CD8-positive, alpha-beta memory T cell (primary cell): ENCODE results near the gene SPATC1L. TPM values are rescaled to one million over a fixed set of nuclear protein-coding genes. Genes with fewer than 3 reads are reported as not detected.
"Not testable (repeated sequence)": the region's sequence is repeated elsewhere in the genome, so short reads cannot be mapped to it uniquely, and the experiment has no call there.

Experiments
- CTCF ChIA-PET: fragments of 350-600 bp; sonication (Branson Sonifier 250); formaldehyde crosslinking; loops from one replicate; lab custom pipeline; 2021; ENCODE audit warnings: antibody characterized with exemption; lab: Charles Lee
- POLR2A ChIA-PET: fragments of 350-600 bp; sonication (Branson Sonifier 250); formaldehyde crosslinking; loops from one replicate; lab custom pipeline; 2021; ENCODE audit warnings: antibody characterized with exemption; lab: Charles Lee
- DNase-seq, 5 donors: peaks; one replicate each; pipeline versions ENCODE4 v3.0.0 to v3.0.0-alpha.2; 2020 to 2022; ENCODE audit warnings: mixed read lengths in 1 of 5
- H3K27ac ChIP-seq: one replicate; pipeline ENCODE4 v1.7.0; 2013; ENCODE audit warnings: low read depth, mild to moderate bottlenecking, low read length, moderate library complexity
- H3K27me3 ChIP-seq: 2 replicates; pipeline ENCODE4 v1.7.0; 2013; ENCODE audit warnings: low read length, mild to moderate bottlenecking; ENCODE audit not compliant: insufficient read depth, poor library complexity, severe bottlenecking
- H3K36me3 ChIP-seq: 2 replicates; pipeline ENCODE4 v1.7.0; 2013; ENCODE audit warnings: mild to moderate bottlenecking, low read length, moderate library complexity; ENCODE audit not compliant: insufficient read depth
- H3K4me1 ChIP-seq: 2 replicates; pipeline ENCODE4 v1.7.0; 2013; ENCODE audit warnings: mild to moderate bottlenecking, low read length, moderate library complexity; ENCODE audit not compliant: insufficient read depth
- H3K4me3 ChIP-seq: 2 replicates; pipeline ENCODE4 v1.7.0; 2013; ENCODE audit warnings: mild to moderate bottlenecking, low read length
- H3K9me3 ChIP-seq: 2 replicates; pipeline ENCODE4 v1.7.0; 2013; ENCODE audit warnings: mild to moderate bottlenecking, low read length
- H3K27ac Mint-ChIP-seq, 8 donors: one replicate each; pipeline ENCODE4 v1.8.0; 2020 to 2021; ENCODE audit warnings: mixed read lengths in 8 of 8, mild to moderate bottlenecking in 6 of 8, inconsistent platforms in 3 of 8, moderate library complexity in 3 of 8
- H3K27me3 Mint-ChIP-seq, 2 donors: one replicate each; pipeline ENCODE4 v1.8.0; 2020 to 2021; ENCODE audit warnings: mixed read lengths in 2 of 2, mild to moderate bottlenecking in 1 of 2, moderate library complexity in 1 of 2
- H3K36me3 Mint-ChIP-seq, 3 donors: one replicate each; pipeline ENCODE4 v1.8.0; 2020 to 2021; ENCODE audit warnings: mixed read lengths in 3 of 3, inconsistent platforms in 1 of 3, mild to moderate bottlenecking in 1 of 3
- H3K4me1 Mint-ChIP-seq, 3 donors: one replicate each; pipeline ENCODE4 v1.8.0; 2020 to 2021; ENCODE audit warnings: mixed read lengths in 3 of 3, inconsistent platforms in 1 of 3, mild to moderate bottlenecking in 1 of 3
- H3K4me3 Mint-ChIP-seq, 7 donors: one replicate each; pipeline ENCODE4 v1.8.0; 2020 to 2021; ENCODE audit warnings: mixed read lengths in 7 of 7, mild to moderate bottlenecking in 6 of 7, moderate library complexity in 4 of 7, inconsistent platforms in 2 of 7
- H3K9me3 Mint-ChIP-seq, 5 donors: one replicate each; pipeline ENCODE4 v1.8.0; 2020 to 2022; ENCODE audit warnings: mixed read lengths in 5 of 5, mild to moderate bottlenecking in 3 of 5, moderate library complexity in 2 of 5, inconsistent platforms in 1 of 5
- polyA plus RNA-seq: library from polyadenylated mRNA; unstranded; fragments of 300-500 nt; fragmentation: Illumina TruSeq; gene quantifications from one replicate; pipeline ENCODE4 v1.2.3, GENCODE V29; 2021
- total RNA-seq, 2 experiments: library from RNA; stranded (reverse); gene quantifications; one replicate each; pipeline ENCODE4 v1.2.3, GENCODE V29; 2021

Gene SPATC1L
- total and polyA plus RNA-seq, 3 experiments from 2014 or later = 5.0 to 10.7 (median 5.0) TPM

DNA sequence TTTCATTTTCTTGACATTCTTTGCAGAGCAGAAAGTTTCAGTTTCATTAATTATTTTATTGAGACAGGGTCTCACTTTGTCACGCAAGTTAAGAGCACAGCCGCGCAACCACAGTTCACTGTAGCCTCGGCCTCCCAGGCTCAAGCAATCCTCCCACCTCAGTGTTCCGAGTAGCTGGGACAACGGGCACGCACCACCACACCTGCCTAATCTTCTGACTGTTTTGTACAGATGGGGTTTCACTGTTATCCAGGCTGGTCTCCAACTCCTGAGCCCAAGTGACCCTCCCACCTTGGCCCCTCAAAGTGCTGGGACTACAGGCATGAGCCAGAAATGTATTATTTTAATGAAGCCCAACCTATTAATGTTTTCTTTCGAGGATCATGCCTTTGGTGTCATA is 3.0 kb upstream of the SPATC1L start:
- CTCF ChIA-PET = no interaction called here
- DNase-seq = peak in 1 of 5 donors; percentile 23
- Mint-ChIP-seq H3K9me3 (no peaks in the 10 kb centered on the region), H3K27me3 (peaks cover 0 to 9% of the 10 kb centered on the region in 2 donors), H3K4me1 (peaks cover 0 to 17% (median 9%) of the 10 kb centered on the region in 3 donors), H3K27ac (no peak overlapping the region), H3K36me3 (peaks cover 0 to 4% (median 0%) of the 10 kb centered on the region in 3 donors), H3K4me3 (no peak overlapping the region)
- no peak overlapping the region for H3K27ac ChIP-seq
- H3K36me3 ChIP-seq = no peaks in the 10 kb centered on the region
- H3K27me3 ChIP-seq = peaks cover 6% of the 10 kb centered on the region
- no peak overlapping the region for H3K4me3 ChIP-seq
- H3K9me3 ChIP-seq = no peaks in the 10 kb centered on the region
- peaks cover 15% of the 10 kb centered on the region for H3K4me1 ChIP-seq
- POLR2A ChIA-PET = no interaction called here

DNA sequence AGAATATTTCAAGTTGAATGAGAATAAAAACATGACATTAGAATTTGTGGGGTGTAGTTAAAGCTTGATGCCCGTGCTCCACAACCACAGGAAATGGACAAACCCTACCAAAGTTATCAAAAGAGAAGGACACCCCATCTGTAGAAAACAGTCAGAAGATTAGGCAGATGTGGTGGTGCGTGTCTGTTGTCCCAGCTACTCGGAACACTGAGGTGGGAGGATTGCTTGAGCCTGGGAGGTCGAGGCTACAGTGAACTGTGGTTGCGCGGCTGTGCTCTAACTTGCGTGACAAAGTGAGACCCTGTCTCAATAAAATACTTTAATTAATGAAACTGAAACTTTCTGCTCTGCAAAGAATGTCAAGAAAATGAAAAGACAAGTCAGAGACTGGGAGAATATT is 1.5 kb upstream of the SPATC1L start:
- POLR2A ChIA-PET = no interaction called here

DNA sequence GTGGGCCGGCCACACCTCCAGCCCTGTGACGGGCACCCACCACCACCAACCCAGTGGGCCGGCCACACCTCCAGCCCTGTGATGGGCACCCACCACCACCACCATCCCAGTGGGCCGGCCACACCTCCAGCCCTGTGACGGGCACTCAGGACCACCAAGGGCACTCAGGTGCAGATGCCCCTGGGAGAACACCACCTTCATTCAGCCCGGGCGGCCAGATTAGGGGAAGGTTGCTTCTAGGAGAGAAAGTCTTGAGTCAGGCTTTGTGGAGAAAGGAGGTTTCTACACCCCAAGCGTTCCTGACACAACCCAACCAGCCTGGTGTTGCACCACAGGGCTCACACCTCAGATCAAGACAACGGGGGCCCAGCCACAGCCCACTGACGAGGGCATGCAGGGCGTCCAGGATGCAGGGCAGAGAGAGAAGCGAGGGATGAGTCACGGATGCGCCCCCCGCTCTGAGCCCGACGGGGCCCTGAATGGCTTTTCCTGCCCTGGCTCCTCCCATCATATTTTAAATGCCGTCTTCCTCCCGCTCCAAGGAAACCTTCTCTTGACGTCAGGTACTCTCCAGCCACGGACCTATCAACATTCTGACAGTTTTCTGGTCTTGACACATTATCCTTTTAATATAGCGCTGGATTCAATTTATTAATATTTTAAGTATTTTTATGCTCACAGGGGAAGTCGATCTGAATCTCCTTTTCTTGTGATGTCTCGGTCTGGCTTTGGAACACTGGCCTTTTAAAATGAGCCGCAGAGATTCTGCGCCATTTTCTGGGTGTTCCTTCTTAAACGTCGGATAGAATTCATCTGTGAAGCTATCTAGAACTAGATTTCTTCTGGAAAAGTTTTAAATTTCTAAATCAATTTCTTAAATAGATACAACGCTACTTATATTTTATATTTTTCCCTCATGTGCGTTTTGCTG is 631 bp upstream of the SPATC1L start:
- H3K27ac ChIP-seq = peak overlapping the region; percentile 74
- H3K36me3 Mint-ChIP-seq = peaks cover 0 to 2% (median 0%) of the 10 kb centered on the region in 3 donors
- peak overlapping the region; percentile 66 for H3K4me3 ChIP-seq
- H3K27me3 ChIP-seq = peaks cover 6% of the 10 kb centered on the region
- H3K9me3 ChIP-seq = no peaks in the 10 kb centered on the region
- H3K27me3 Mint-ChIP-seq = peaks cover 0 to 16% of the 10 kb centered on the region in 2 donors
- peaks cover 0 to 17% (median 9%) of the 10 kb centered on the region in 3 donors for H3K4me1 Mint-ChIP-seq
- CTCF ChIA-PET = no interaction called here
- H3K36me3 ChIP-seq = no peaks in the 10 kb centered on the region
- peaks cover 15% of the 10 kb centered on the region for H3K4me1 ChIP-seq
- no peaks in the 10 kb centered on the region for H3K9me3 Mint-ChIP-seq
- peak; percentile 71 to 86 (median 76) for DNase-seq
- POLR2A ChIA-PET = no interaction called here
- H3K4me3 Mint-ChIP-seq = peak overlapping the region; percentile 59 to 91 (median 77)
- H3K27ac Mint-ChIP-seq = peak overlapping the region; percentile 74 to 95 (median 79)

More for the DNA sequence above, 1.5 kb upstream of the SPATC1L start:
- Histone ChIP-seq H3K9me3 (no peaks in the 10 kb centered on the region), H3K4me1 (peaks cover 15% of the 10 kb centered on the region), H3K4me3 (no peak overlapping the region), H3K27me3 (peaks cover 6% of the 10 kb centered on the region), H3K27ac (peak overlapping the region; percentile 74), H3K36me3 (no peaks in the 10 kb centered on the region)
- Mint-ChIP-seq H3K36me3 (peaks cover 0 to 2% (median 0%) of the 10 kb centered on the region in 3 donors), H3K27me3 (peaks cover 0 to 12% of the 10 kb centered on the region in 2 donors), H3K9me3 (no peaks in the 10 kb centered on the region), H3K4me3 (peak overlapping the region in 4 of 7 donors; percentile 73 to 83 (median 79)), H3K27ac (peak overlapping the region in 3 of 8 donors; percentile 14 to 88 (median 84)), H3K4me1 (peaks cover 0 to 17% (median 9%) of the 10 kb centered on the region in 3 donors)
- CTCF ChIA-PET = no interaction called here
- DNase-seq = no peak

DNA sequence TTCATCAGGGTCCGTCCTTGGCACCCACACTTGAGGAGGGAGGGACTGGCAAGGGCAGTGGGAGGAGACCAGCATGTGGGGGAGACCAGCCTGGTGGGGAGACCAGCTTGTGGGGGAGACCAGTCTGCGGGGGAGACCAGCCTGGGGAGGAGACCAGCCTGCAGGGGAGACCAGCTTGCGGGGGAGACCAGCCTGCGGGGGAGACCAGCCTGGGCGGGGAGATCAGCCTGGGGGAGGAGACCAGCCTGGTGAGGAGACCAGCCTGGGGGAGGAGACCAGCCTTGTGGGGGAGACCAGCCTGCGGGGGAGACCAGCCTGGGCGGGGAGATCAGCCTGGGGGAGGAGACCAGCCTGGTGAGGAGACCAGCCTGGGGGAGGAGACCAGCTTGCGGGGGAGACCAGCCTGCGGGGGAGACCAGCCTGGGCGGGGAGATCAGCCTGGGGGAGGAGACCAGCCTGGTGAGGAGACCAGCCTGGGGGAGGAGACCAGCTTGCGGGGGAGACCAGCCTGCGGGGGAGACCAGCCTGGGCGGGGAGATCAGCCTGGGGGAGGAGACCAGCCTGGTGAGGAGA is 836 bp downstream of the SPATC1L start:
- H3K27me3 Mint-ChIP-seq = peaks cover 0 to 16% of the 10 kb centered on the region in 2 donors
- H3K4me3 Mint-ChIP-seq = peak overlapping the region in 3 of 7 donors; percentile 28 to 70 (median 46)
- H3K4me3 ChIP-seq, H3K9me3 ChIP-seq, H3K27me3 ChIP-seq, H3K36me3 ChIP-seq, CTCF ChIA-PET, H3K9me3 Mint-ChIP-seq, DNase-seq, H3K36me3 Mint-ChIP-seq: not testable (repeated sequence)
- POLR2A ChIA-PET = interaction anchor here (0.6 kb wide), 1 partner anchor 216 kb away, joined by 4 read pairs; no protein-coding TSS in a partner anchor
- H3K4me1 Mint-ChIP-seq = peaks cover 0 to 17% (median 9%) of the 10 kb centered on the region in 3 donors
- Histone ChIP-seq H3K27ac (peak overlapping the region; percentile 4), H3K4me1 (peaks cover 15% of the 10 kb centered on the region)
- peak overlapping the region in 2 of 8 donors; percentile 43 to 91 for H3K27ac Mint-ChIP-seq

DNA sequence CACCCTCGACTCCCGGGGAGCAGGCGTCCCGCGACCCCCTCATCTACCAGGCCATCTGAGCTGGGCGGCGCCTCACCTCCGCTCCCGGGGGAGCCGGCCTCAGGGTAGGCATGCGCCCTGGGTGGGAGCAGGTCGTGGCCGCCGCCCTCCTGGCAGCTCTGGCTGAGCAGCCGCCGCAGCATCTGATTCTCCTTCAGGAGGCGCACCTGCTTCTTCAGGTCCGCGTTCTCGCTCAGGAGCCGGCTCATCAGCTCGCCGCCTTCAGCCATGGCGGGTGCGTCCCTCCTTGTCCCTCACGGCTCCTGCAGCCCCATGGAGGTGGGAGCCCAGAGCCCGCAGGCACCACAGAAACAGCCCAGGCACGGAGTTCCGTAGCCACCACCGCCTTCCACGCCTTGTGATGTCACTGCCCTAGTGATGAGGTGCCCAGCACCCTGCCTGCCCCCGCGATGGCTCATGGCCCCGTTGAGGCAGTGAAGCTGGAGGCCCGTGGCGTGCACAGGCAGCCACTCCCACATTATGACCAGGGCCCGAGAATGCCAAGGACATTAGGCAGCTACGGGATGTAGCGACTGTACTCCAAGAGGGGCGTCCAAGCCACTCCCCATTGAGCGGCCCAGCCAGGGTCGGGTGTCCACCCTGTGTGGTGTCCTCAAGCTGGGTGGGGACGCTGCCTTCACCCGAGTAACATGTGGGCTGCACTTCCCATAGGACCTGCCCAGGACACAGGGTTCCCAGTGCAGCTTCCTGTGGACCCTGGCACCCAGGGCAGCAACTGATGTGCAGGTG is 1.5 kb downstream of the SPATC1L start:
- CTCF ChIA-PET = no interaction called here
- H3K27me3 Mint-ChIP-seq = peaks cover 1 to 16% of the 10 kb centered on the region in 2 donors

DNA sequence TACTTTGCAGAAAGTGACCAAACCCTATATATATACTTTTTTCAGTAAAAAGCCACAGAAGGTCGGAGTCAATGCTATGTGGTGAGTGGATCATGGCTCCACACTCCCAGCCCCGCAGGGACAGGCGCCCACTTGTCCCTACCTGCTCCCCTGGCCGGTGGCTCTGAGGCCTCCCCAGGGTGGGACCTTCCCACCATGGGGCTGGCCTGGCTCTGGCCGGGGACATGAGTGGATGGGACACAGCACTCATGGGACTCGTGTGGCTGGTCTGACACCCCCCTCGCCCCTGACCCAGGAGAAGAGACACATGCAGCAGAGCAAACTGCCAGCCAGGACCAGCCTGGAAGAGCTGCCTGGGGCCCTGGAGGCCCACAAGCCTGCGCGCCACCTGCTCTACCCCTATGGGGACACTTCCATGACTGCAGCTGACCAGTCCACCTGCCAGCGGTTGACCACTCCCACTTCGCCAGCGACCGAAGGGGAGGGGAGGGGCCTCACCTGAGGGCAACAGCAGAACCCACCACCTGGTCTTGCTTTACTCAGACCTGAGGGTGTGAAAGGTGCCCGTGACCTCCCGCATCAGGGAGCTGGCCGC is 2.2 kb downstream of the SPATC1L start:
- POLR2A ChIA-PET = no interaction called here

More for the DNA sequence above, 1.5 kb downstream of the SPATC1L start:
- no peak overlapping the region for H3K4me3 ChIP-seq
- H3K27ac Mint-ChIP-seq = peak overlapping the region in 2 of 8 donors; percentile 43 to 91
- H3K4me1 Mint-ChIP-seq = peaks cover 0 to 17% (median 9%) of the 10 kb centered on the region in 3 donors
- no peaks in the 10 kb centered on the region for H3K36me3 ChIP-seq
- H3K9me3 Mint-ChIP-seq = peaks cover 0 to under 1% (median 0%) of the 10 kb centered on the region in 5 donors
- DNase-seq = no peak
- H3K4me3 Mint-ChIP-seq = peak overlapping the region in 3 of 7 donors; percentile 28 to 70 (median 46)
- H3K27me3 ChIP-seq = peaks cover 6% of the 10 kb centered on the region
- no peaks in the 10 kb centered on the region for H3K9me3 ChIP-seq
- POLR2A ChIA-PET = interaction anchor here (0.6 kb wide), 1 partner anchor 215 kb away, joined by 4 read pairs; no protein-coding TSS in a partner anchor
- H3K4me1 ChIP-seq = peaks cover 15% of the 10 kb centered on the region
- H3K27ac ChIP-seq = peak overlapping the region; percentile 4
- H3K36me3 Mint-ChIP-seq = no peaks in the 10 kb centered on the region

DNA sequence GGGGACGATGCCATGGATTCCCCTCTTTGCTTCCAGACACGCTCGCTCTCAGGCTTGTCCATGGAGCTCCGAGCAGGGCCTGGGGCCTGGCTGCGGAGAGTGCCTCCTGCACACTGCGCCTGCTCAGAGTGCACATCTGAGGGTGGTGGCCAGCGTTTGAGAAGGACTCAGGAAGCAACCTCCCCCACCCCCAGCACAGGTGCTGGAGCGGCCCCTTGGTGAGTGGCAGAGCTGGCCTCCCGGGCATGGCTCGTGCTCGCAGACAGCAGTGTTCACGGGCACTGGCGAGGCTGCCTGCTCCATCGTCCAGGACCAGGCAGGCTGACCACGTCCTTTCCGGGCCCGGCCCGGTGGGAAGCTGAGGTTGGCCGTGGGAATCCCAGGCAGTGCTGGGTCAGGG is 2.8 kb downstream of the SPATC1L start:
- peaks cover 0 to 5% (median 0%) of the 10 kb centered on the region in 3 donors for H3K36me3 Mint-ChIP-seq
- peak overlapping the region in 1 of 7 donors; percentile 6 for H3K4me3 Mint-ChIP-seq
- no peak overlapping the region for H3K27ac Mint-ChIP-seq
- CTCF ChIA-PET = no interaction called here
- no peak overlapping the region for H3K4me3 ChIP-seq
- DNase-seq = no peak
- H3K36me3 ChIP-seq = no peaks in the 10 kb centered on the region
- POLR2A ChIA-PET = no interaction called here
- peaks cover 1 to 16% of the 10 kb centered on the region in 2 donors for H3K27me3 Mint-ChIP-seq
- peaks cover 6% of the 10 kb centered on the region for H3K27me3 ChIP-seq
- H3K4me1 ChIP-seq = peaks cover 15% of the 10 kb centered on the region
- H3K9me3 Mint-ChIP-seq = peaks cover 0 to 4% (median 0%) of the 10 kb centered on the region in 5 donors
- H3K4me1 Mint-ChIP-seq = peaks cover 0 to 17% (median 9%) of the 10 kb centered on the region in 3 donors
- no peak overlapping the region for H3K27ac ChIP-seq
- no peaks in the 10 kb centered on the region for H3K9me3 ChIP-seq

More for the DNA sequence above, 2.2 kb downstream of the SPATC1L start:
- Histone ChIP-seq H3K4me3 (no peak overlapping the region), H3K27me3 (peaks cover 6% of the 10 kb centered on the region), H3K4me1 (peaks cover 15% of the 10 kb centered on the region), H3K36me3 (no peaks in the 10 kb centered on the region), H3K9me3 (no peaks in the 10 kb centered on the region), H3K27ac (no peak overlapping the region)
- CTCF ChIA-PET = no interaction called here
- peaks cover 0 to 4% (median 0%) of the 10 kb centered on the region in 5 donors for H3K9me3 Mint-ChIP-seq
- H3K36me3 Mint-ChIP-seq = no peaks in the 10 kb centered on the region
- no peak overlapping the region for H3K4me3 Mint-ChIP-seq
- no peak for DNase-seq
- peaks cover 1 to 16% of the 10 kb centered on the region in 2 donors for H3K27me3 Mint-ChIP-seq
- H3K4me1 Mint-ChIP-seq = peaks cover 0 to 17% (median 9%) of the 10 kb centered on the region in 3 donors
- H3K27ac Mint-ChIP-seq = no peak overlapping the region
